GM20000 (cell line): ENCODE results near the gene JPH2.
A peak's percentile ranks its signal among the peaks of the same experiment; 100 is the strongest.

ENCODE experiments used
- DNase-seq: peaks from one replicate; pipeline ENCODE4 v3.0.0; 2012; ENCODE audit warnings: low spot score
- TF ChIP-seq, protein P1 (sequence below): IDR thresholded peaks from 2 replicates; pipeline ENCODE4 v1.5.1; 2012; ENCODE audit warnings: mild to moderate bottlenecking, control low read depth; ENCODE audit errors: extremely low read depth, missing control alignments

Gene JPH2

DNA sequence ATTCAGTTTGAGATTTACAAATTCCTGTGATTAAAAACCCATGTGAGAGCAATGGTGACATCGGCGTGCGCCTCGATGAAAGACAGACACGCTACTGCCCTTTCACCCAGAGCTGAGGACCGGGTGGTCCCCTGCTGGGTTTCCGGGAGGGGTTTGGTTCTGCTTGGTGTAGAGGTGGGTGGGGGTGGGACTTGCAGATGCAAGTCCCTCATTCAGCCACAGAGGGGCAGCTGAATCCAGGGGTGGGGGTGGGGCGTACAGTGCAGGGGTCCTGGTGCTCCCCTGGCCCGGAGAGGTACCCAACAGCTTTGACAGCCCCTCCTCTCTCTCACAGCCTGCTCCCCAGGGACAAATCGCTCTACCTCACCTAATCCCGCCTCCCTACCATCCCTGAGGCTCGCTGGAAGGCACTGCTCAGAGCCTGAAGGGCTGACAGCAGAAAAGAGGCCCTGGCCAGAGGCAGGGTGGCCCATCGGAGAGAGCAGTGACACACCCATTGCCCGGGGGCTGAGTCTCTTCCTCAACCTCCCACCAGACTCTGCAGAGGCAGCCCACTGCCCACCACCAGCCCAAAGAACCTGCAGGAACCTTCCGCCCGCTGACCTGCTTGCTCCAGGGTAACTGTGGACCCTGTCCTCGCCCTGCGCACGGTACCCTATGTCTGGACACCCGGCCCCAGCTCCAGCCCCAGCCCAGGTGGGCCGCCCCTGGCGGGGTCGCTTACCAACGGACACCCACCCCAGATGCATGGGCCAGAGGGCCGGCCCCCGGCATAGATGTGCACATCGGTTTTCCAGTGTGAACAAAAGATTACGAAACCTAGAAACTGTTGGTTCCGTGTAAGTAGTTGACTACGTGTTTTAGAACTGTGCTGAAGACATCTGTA is 118.4 kb downstream of the JPH2 start:
- TF ChIP-seq, protein P1, sequence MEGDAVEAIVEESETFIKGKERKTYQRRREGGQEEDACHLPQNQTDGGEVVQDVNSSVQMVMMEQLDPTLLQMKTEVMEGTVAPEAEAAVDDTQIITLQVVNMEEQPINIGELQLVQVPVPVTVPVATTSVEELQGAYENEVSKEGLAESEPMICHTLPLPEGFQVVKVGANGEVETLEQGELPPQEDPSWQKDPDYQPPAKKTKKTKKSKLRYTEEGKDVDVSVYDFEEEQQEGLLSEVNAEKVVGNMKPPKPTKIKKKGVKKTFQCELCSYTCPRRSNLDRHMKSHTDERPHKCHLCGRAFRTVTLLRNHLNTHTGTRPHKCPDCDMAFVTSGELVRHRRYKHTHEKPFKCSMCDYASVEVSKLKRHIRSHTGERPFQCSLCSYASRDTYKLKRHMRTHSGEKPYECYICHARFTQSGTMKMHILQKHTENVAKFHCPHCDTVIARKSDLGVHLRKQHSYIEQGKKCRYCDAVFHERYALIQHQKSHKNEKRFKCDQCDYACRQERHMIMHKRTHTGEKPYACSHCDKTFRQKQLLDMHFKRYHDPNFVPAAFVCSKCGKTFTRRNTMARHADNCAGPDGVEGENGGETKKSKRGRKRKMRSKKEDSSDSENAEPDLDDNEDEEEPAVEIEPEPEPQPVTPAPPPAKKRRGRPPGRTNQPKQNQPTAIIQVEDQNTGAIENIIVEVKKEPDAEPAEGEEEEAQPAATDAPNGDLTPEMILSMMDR = no peak
- DNase-seq = peak; percentile 46

DNA sequence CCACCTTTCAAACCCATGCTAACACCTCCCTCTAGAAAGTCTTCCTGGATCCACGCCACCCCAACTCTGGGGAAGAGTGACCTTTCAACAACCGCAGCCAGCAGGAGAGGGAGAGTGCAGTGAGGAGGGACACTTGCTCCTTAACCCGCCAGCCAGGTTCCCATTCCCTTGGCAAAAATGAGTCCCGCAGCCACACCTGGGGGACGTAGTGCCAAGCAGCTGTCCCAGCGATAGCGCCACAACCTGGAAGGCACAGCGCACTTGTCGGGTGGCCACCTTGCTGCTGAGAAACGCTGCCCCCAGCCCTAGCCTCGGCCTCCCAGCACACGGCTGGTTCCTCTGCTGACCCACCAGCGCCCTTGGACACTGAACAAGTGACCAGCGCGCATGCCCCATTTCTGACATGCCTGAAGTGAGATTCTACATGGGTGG is 119.3 kb downstream of the JPH2 start:
- TF ChIP-seq, protein P1 = no peak
- no peak for DNase-seq

DNA sequence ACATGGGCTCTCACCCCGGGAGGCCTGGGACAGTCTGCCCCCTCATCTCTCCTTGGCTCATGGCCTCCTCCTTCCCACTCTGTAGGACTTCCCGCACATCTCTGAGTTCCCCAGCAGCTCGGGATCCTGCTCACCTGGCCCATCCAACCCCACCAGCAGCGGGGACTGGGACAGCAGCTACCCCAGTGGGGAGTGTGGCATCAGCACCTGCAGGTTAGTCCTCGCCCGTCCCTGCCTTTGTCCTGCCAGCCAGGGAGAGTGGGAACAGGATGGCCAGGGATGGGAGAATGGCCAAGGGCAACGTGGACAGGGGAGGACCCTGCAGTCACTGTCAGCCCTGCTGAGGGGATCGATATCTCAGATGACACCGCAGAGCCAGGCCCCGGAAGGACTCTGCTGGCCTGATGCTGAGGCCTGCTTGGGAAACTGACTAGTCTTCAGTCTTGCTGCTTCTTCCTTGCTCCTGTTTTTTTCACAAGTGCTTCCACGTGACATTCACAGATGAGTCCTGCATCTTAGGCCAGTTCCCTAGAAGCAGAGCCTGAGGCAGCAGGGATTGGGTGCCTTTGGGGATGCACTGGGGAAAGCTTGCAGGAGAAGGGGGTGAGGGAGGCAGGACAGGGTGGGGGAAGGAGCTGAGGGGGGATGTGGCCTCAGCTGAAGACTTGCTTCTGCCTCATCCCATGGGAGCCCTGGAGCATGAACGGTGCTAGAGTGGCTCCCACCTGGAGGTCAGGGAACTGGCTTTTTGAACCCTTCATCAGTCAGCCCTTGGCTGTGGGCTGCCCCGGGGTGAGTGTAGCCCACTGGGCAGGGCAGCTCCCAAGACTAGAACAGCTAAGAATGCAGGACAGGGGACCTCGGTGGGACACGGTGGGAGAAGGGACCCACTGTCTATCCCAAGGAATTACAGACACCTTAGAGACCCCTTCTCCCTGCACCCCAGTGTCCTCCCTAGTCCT is 120.1 kb downstream of the JPH2 start:
- DNase-seq = no peak
- TF ChIP-seq, protein P1 = no peak

DNA sequence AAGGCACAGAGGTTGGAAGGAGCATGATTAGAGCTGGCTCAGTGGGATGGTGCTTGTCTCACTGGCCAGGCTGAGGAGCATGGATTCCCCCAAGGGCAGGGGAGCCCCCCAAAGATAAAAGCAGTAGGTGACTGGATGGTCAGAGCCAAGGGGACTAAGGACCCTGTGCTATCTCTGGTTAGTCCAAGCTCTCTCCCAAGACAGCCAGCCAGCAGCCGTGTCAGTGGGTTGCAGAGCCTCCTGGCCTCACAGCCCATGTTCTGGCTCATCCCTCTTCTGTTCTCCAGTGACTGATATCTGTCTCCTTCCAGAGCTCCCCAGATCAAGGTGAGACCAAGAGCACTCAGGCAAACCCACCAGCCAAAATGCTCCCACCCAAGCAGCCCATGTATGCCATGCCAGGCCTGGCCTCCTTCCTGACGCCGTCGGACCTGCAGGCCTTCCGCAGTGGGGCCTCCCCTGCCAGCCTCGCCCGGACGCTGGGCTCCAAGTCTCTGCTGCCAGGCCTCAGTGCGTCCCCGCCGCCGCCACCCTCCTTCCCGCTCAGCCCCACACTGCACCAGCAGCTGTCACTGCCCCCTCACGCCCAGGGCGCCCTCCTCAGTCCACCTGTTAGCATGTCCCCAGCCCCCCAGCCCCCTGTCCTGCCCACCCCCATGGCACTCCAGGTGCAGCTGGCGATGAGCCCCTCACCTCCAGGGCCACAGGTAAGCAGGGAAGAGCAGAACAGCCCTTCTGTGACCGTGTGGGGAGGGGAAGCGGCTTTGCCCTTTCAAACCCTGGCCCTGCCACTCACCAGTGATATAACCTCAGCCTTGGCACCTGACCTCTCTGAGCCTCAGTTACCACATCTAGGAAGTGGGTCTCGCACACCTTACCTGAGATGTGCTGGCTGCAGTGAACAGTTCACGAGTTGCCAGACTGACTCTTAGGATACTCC is 121.3 kb downstream of the JPH2 start:
- DNase-seq = no peak
- TF ChIP-seq, protein P1 = no peak

DNA sequence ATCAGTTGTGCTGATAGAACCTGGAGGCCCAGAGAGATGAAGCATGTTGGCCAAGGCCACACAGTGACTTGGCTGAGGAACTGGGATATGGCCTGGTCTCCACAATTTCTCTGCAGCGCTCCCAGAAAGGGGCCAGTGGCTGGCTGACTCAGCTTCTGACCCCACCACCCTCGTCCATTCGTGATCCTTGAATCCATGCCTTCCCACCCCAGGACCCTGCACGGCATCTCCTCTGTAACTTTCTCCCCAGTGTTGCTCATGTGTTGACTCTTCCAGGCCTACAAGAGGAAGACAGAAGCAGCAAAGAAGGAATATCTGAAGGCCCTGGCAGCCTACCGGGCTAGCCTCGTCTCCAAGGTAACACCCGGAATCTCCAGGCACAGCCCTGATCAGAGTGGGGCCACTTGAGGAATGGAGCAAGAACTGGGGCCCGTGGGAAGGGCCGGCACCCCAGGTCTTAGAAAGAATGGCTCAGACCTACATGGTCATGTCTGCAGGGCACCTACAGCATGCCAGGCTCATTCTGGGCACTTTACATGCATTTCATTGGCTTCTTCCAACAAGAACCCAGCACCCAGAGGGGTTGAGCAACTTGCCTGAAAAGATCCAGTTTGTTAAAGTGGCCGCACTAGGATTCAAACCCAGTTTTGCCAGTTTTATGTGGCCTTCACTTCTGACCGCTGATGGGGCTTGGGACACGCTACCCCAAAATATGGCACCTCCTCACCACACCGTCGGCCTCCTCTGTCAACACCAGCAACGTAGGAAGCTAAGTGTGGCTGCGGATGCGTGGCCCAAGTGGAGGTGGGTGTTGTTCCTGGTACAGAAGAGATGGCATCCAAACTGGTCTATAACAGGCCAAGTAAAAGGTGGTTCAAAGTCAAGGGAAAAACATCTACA is 122.2 kb downstream of the JPH2 start:
- TF ChIP-seq, protein P1 = no peak
- no peak for DNase-seq
